Kidney epithelial cell (primary cell): Measurements from ENCODE around the gene FAM241B. TPM values are rescaled to one million over a fixed set of nuclear protein-coding genes. Genes with fewer than 3 reads are reported as not detected.

Source experiments
- DNase-seq: peaks from one replicate; pipeline ENCODE4 v3.0.0-alpha.2; 2010; ENCODE audit warnings: low read depth
- H3K27me3 ChIP-seq: 2 replicates; pipeline ENCODE4 v1.6.0; 2011; ENCODE audit warnings: low read length; ENCODE audit not compliant: control insufficient read depth, insufficient read depth
- H3K36me3 ChIP-seq: 2 replicates; pipeline ENCODE4 v1.5.1; 2011; ENCODE audit warnings: low read length; ENCODE audit not compliant: control insufficient read depth, insufficient read depth
- H3K4me3 ChIP-seq: 2 replicates; pipeline ENCODE4 v1.5.1; 2011; ENCODE audit warnings: low read depth, mild to moderate bottlenecking, control low read depth, low read length
- CTCF ChIP-seq: IDR thresholded peaks from 2 replicates; pipeline ENCODE4 v1.5.1; 2011; ENCODE audit warnings: mild to moderate bottlenecking, moderate library complexity, low read length, control low read depth, inconsistent platforms; ENCODE audit not compliant: insufficient read depth, poor library complexity, severe bottlenecking
- total RNA-seq: library from RNA; depleted of rRNA; stranded (reverse); fragments of >200 nt; gene quantifications from 2 replicates; pipeline ENCODE4 v1.2.3, GENCODE V29; 2015

Gene FAM241B
- total RNA-seq, 1 donor from 2014 or later, result 14.0 TPM

GRCh38 chr10:69600761-69601330 is 29.2 kb upstream of the FAM241B start:
- no peak overlapping the region for H3K4me3 ChIP-seq
- no peaks in the 10 kb centered on the region for H3K27me3 ChIP-seq
- DNase-seq, result no peak
- TF ChIP-seq CTCF, result no peak
- H3K36me3 ChIP-seq, result no peaks in the 10 kb centered on the region

GRCh38 chr10:69609077-69609476 is 21.0 kb upstream of the FAM241B start:
- H3K4me3 ChIP-seq, result no peak overlapping the region
- H3K27me3 ChIP-seq, result peaks cover 2% of the 10 kb centered on the region
- no peak for TF ChIP-seq CTCF
- no peaks in the 10 kb centered on the region for H3K36me3 ChIP-seq
- DNase-seq, result no peak

GRCh38 chr10:69612760-69613159 is 17.3 kb upstream of the FAM241B start:
- peaks cover 9% of the 10 kb centered on the region for H3K27me3 ChIP-seq
- no peak for DNase-seq
- no peak overlapping the region for H3K4me3 ChIP-seq
- H3K36me3 ChIP-seq, result no peaks in the 10 kb centered on the region
- TF ChIP-seq CTCF, result no peak

GRCh38 chr10:69614130-69614529 is 15.9 kb upstream of the FAM241B start:
- Histone ChIP-seq H3K36me3 (no peaks in the 10 kb centered on the region), H3K27me3 (peaks cover 12% of the 10 kb centered on the region), H3K4me3 (no peak overlapping the region)
- no peak for TF ChIP-seq CTCF
- no peak for DNase-seq

- no peak for DNase-seq
- no peak overlapping the region for H3K4me3 ChIP-seq
- no peak for TF ChIP-seq CTCF
- H3K36me3 ChIP-seq, result no peaks in the 10 kb centered on the region
- peaks cover 15% of the 10 kb centered on the region for H3K27me3 ChIP-seq
Observed at GRCh38 chr10:69616358-69616757, 13.7 kb upstream of the FAM241B start.

GRCh38 chr10:69618746-69619145 is 11.3 kb upstream of the FAM241B start:
- TF ChIP-seq CTCF, result no peak
- no peaks in the 10 kb centered on the region for H3K36me3 ChIP-seq
- no peak overlapping the region for H3K4me3 ChIP-seq
- peaks cover 13% of the 10 kb centered on the region for H3K27me3 ChIP-seq
- no peak for DNase-seq
